Lung (tissue), 12 donors: ENCODE results near the gene PDCD7. TPM values are rescaled to one million over a fixed set of nuclear protein-coding genes. Genes with fewer than 3 reads are reported as not detected.
"Not testable (repeated sequence)": the region's sequence is repeated elsewhere in the genome, so short reads cannot be mapped to it uniquely, and the experiment has no call there.

Experiments
- ATAC-seq: fragments of 200-7000 bp; cut with Tn5 transposase; one replicate; pipeline ENCODE4 v1.9.1; 2020; ENCODE audit warnings: moderate number of reproducible peaks; ENCODE audit not compliant: insufficient read depth, low FRiP score
- DNase-seq, 3 donors: peaks; one replicate each; pipeline ENCODE4 v3.0.0-alpha.2; 2013 to 2017
- H3K27ac ChIP-seq, 2 donors: one replicate each; pipeline ENCODE4 v1.5.1; 2013; ENCODE audit warnings: mild to moderate bottlenecking in 2 of 2, moderate library complexity in 2 of 2, control low read depth in 1 of 2, inconsistent platforms in 1 of 2, low read depth in 1 of 2, low read length in 1 of 2
- H3K27me3 ChIP-seq, 3 donors: one replicate each; pipeline ENCODE4 v1.5.1; 2013; ENCODE audit warnings: low read length in 2 of 3; ENCODE audit not compliant: control insufficient read depth in 3 of 3, insufficient read depth in 3 of 3
- H3K36me3 ChIP-seq, 4 donors: one replicate each; pipeline ENCODE4 v1.5.1; 2013; ENCODE audit warnings: low read length in 4 of 4, mild to moderate bottlenecking in 1 of 4, moderate library complexity in 1 of 4; ENCODE audit not compliant: control insufficient read depth in 4 of 4, insufficient read depth in 4 of 4
- H3K4me1 ChIP-seq, 5 donors: one replicate each; pipeline ENCODE4 v1.5.1; 2013; ENCODE audit warnings: low read length in 5 of 5, mild to moderate bottlenecking in 2 of 5, moderate library complexity in 1 of 5; ENCODE audit not compliant: control insufficient read depth in 5 of 5, insufficient read depth in 5 of 5
- H3K4me3 ChIP-seq: one replicate; pipeline ENCODE4 v1.5.1; 2013; ENCODE audit warnings: mild to moderate bottlenecking, control low read depth, moderate library complexity
- H3K9ac ChIP-seq, 2 donors: one replicate each; pipeline ENCODE4 v1.5.1; 2013; ENCODE audit warnings: low read length in 2 of 2, control low read depth in 1 of 2; ENCODE audit not compliant: insufficient read depth in 1 of 2
- H3K9me3 ChIP-seq, 4 donors: one replicate each; pipeline ENCODE4 v1.5.1; 2013; ENCODE audit warnings: low read length in 3 of 4, mild to moderate bottlenecking in 1 of 4, moderate library complexity in 1 of 4; ENCODE audit not compliant: control insufficient read depth in 4 of 4, insufficient read depth in 3 of 4
- CTCF ChIP-seq: IDR thresholded peaks from 2 replicates; pipeline ENCODE4 v1.5.1; 2012; ENCODE audit warnings: mild to moderate bottlenecking; ENCODE audit errors: control extremely low read depth, extremely low read depth
- WGBS, 2 donors: extraction: QIAGEN DNeasy Blood & Tissue Kit; methylation state at CpG; one replicate each; pipeline ENCODE4 v1.1.7; 2013; 5-methylcytosine and 5-hydroxymethylcytosine counted together
- polyA plus RNA-seq, 2 donors: library from polyadenylated mRNA; stranded (reverse); fragments of 200-250 nt; gene quantifications; one replicate each; pipeline ENCODE4 v1.2.1, GENCODE V29; 2013
- total RNA-seq, 2 donors: library from RNA; depleted of rRNA in 1 of 2; stranded (reverse); fragments of >200 nt in 1 of 2; gene quantifications; one replicate each; pipeline ENCODE4 v1.2.1, GENCODE V29; 2014 to 2021
- donor health status: control.
- donor health status: control.
- donor health status: Bipolar disorder and iron deficiency.
- donor health status: healthy.
- donor health status: DM: yes; HTN: yes; CAD: no.

Gene PDCD7
- total and polyA plus RNA-seq, 4 donors, result 8.8 to 21.7 (median 14.1) TPM

- Histone ChIP-seq H3K36me3 (peaks cover 0 to 40% (median 24%) of the 10 kb centered on the region in 4 donors), H3K4me1 (peaks cover 0 to 11% (median 5%) of the 10 kb centered on the region in 5 donors), H3K27ac (no peak overlapping the region), H3K9ac (no peak overlapping the region), H3K27me3 (no peaks in the 10 kb centered on the region), H3K4me3 (no peak overlapping the region), H3K9me3 (no peaks in the 10 kb centered on the region)
- TF ChIP-seq CTCF, result no peak
- 81 to 84% methylated on average over 53 to 75 of the region's 75 CpGs for WGBS, 2 donors
- ATAC-seq, result no peak
- DNase-seq, result no peak
Observed at GRCh38 chr15:65101891-65102708, 31.5 kb downstream of the PDCD7 start.

GRCh38 chr15:65101411-65101890 is 32.2 kb downstream of the PDCD7 start:
- DNase-seq (peak; percentile 92 to 94 (median 94)), ATAC-seq (no peak)
- TF ChIP-seq CTCF, result peak; percentile 53
- WGBS, 2 donors, result 20 to 39% methylated on average over 9 of the region's 9 CpGs
- H3K4me1 ChIP-seq, result peaks cover 0 to 11% (median 5%) of the 10 kb centered on the region in 5 donors
- H3K36me3 ChIP-seq, result peaks cover 0 to 40% (median 24%) of the 10 kb centered on the region in 4 donors
- no peak overlapping the region for H3K27ac ChIP-seq
- H3K27me3 ChIP-seq, result no peaks in the 10 kb centered on the region
- no peaks in the 10 kb centered on the region for H3K9me3 ChIP-seq
- no peak overlapping the region for H3K9ac ChIP-seq
- no peak overlapping the region for H3K4me3 ChIP-seq

DNA sequence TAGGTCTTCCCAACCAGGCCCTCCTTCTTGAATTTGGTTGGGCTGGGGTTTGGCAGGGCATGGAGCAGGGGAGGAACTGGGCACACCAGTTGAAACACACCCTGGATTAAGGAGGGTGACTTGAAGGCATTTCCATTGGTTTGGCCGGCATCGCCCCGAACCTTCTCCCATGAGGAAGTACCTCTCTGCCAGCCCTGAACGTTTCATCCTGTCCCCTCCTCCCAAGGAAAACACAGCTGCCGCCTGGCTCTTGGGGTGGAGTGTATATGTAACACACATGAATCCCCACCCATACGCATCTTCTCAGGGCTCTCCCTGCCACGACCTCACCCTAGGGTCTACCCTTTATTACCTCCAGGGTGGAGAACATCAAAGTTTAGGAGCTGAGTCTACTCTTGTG is 33.2 kb downstream of the PDCD7 start:
- ATAC-seq (no peak), DNase-seq (no peak)
- Histone ChIP-seq H3K4me3 (no peak overlapping the region), H3K27ac (no peak overlapping the region), H3K36me3 (peaks cover 0 to 35% (median 24%) of the 10 kb centered on the region in 4 donors), H3K9ac (no peak overlapping the region), H3K4me1 (peaks cover 0 to 11% (median 5%) of the 10 kb centered on the region in 5 donors), H3K9me3 (no peaks in the 10 kb centered on the region), H3K27me3 (no peaks in the 10 kb centered on the region)
- TF ChIP-seq CTCF, result no peak
- WGBS, 2 donors, result 83 to 89% methylated on average over 7 of the region's 7 CpGs

DNA sequence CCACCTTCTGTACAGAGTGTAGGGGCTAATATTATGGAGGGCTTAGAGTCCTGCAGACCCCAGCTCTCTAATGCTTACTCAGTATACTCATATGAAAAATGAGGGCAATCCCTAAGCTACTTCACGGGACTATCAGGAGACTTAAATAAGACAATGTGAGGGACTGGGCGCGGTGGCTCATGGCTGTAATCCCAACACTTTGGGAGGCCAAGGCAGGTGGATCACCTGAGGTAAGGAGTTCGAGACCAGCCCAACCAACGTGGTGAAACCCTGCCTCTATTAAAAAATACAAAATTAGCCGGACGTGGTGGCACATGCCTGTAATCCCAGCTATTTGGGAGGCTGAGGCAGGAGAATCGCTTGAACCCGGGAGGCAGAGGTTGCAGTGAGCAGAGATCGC is 33.8 kb downstream of the PDCD7 start:
- Histone ChIP-seq H3K36me3 (peaks cover 0 to 33% (median 22%) of the 10 kb centered on the region in 4 donors), H3K4me1 (peaks cover 0 to 16% (median 5%) of the 10 kb centered on the region in 5 donors)
- H3K9me3 ChIP-seq, DNase-seq, H3K4me3 ChIP-seq, H3K27ac ChIP-seq, ATAC-seq, H3K27me3 ChIP-seq, H3K9ac ChIP-seq: not testable (repeated sequence)
- WGBS, 2 donors, result 96 to 97% methylated on average over 10 of the region's 10 CpGs
